ENCODE results near the gene EBNA1BP2.
"Not testable (repeated sequence)": the region's sequence is repeated elsewhere in the genome, so short reads cannot be mapped to it uniquely, and the experiment has no call there.

Gene EBNA1BP2, protein sequence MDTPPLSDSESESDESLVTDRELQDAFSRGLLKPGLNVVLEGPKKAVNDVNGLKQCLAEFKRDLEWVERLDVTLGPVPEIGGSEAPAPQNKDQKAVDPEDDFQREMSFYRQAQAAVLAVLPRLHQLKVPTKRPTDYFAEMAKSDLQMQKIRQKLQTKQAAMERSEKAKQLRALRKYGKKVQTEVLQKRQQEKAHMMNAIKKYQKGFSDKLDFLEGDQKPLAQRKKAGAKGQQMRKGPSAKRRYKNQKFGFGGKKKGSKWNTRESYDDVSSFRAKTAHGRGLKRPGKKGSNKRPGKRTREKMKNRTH

DNA sequence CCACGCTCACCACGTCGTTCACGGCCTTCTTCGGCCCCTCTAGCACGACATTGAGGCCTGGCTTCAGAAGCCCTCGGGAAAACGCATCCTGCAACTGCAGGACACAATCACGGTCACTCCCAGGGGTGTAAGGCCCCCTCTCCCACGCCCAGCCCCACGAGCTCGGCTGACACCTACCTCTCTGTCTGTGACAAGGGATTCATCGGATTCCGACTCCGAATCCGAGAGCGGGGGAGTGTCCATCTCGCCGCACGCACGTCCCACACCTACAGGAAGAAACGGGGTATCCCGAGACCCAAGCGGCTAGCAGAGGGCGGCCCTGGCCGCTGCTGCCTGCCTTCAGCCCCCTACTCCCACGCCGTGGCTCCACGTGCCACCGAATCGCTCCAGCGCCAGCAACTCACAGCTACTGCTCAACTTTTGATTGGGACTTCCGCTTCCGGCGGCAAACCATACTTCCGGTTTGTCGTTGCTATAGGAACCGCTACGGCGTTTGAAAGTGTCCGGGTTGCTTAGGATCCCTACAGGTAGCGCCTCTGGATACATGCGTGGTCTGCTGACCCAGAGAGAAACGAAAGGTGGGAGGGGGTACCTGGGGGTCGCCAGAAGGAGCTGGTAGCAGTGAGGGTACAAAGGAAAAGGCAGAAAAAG, at the start of gene EBNA1BP2, which contains the start of gene CFAP57:
TSS of gene EBNA1BP2 (minus strand) at position 415 of the 651 bp plus-strand sequence. CDS start at position 243, 172 bp downstream.
TSS of gene CFAP57 (plus strand) at position 455 of the 651 bp plus-strand sequence. CDS start 424 bp downstream, outside the sequence.
- DNase-seq (ENCODE audit: low spot score), result peak; percentile 94

DNA sequence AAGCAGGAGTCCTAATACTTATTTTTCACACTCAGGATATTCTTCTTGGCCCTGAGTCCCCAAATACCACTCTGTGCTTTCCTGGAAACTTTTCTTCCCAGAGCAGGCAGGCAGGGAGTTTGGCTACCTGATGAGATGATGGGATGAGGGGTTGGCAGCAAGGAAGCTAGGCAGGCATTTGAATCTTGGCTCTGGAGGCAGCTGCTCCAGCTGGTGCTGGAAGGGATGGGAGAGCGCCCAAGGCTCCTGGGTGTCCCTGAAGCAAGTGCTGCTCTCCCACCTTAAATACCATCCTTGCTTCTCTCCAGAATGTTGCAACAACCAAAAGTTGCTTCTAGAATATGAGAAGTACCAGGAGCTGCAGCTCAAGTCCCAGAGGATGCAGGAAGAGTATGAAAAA, 49.7 kb upstream of the EBNA1BP2 start:
- no peak for DNase-seq (ENCODE audit: low spot score)

DNA sequence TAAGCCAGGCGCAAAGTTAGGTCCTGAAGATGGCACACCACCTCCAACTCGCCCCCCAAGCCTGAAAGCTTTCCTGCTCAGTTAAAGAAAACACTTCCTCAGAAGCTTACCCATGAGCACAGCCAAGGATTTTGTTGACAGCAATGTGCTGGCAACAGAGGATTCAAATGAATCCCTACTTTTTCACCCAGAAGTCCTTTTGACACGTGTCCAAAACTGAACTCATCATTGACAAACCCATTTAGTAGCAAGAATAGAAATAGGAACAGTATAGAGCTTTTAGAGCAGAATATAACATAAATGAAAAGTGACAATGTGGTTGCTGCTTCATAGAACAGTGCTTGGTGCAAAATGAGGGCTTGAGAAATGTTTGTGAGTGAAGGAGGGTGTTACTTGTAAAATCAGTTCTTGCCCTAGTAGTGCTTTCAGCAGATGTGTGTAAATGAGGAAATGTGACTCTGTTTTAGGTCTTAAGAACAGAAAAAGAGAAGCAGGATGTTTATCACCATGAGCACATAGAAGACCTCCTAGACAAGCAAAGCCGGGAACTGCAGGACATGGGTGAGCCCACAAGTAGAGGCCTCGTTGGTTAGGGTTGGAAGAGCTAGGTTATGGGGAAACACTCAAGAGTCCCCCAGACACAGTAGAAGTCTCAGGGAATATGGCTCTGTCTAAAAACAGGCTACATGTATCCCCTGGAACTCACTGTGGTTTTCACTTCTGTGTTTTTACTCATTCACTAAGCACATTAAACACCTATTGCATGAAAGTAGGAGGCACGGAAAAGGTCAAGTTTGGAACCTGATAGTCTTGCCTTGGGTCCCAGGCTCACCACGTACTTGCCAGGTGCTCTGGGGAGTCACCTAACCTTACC, 49.1 kb upstream of the EBNA1BP2 start:
- DNase-seq (ENCODE audit: low spot score), result no peak

DNA sequence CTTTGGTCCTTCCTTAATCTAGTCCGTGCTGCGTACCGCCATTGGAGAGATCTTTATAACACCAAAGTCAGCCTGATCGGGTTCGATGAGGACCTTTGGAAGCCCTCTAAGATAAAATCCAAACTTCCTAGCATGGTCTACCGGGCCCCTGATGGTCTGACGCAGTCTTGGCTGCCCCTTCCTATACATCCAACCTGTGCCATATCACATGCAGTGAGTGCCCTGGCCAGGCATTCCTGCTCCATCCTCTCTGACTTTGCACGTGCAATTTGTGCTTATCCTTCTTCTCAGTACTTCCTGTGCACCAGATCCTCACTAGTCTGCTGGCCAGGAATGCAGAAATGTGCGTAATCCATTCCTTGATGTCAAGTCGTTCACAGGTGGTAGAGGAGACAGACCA, 45.7 kb upstream of the EBNA1BP2 start:
- DNase-seq (ENCODE audit: low spot score), result no peak

DNA sequence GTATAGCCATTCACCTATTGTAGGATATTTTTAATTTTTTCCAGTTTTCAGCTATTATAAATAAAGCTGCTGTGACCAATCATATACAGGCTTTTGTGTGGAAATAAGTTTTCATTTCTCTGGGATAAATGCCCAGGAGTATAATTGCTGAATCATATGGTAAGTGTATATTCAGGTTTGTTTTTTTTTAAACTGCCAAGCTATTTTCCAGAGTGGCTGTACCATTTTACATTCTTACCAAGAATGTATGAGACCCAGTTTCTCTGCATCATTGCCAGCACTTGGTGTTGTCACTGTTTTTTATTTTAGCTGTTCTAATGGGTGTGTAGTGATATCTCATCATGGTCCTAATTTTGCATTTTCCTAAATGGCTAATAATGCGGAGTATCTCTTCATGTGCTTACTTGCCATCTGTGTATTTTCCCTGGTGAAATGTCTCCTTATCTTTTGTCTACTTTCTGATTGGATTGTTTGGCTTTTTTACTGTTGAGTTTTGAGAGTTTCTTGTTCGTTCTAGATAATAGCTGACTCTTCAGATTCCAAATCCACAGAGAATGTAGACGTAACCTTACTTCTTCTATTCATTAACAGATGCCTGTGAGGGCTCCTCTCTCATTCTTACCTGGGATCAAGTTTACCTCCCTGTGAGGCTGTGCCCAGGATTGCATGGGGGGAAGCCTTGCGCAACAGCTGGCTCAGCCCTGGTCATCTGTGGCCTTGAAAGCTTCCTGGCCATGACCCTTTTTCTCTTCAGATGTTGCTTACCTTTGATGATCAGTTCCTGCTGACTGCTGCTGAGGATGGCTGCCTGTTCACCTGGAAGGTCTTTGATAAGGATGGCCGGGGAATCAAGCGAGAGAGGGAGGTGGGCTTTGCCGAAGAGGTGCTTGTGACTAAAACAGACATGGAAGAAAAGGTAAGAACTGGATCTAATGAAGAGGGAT, 42.7 kb upstream of the EBNA1BP2 start:
- no peak for DNase-seq (ENCODE audit: low spot score)

DNA sequence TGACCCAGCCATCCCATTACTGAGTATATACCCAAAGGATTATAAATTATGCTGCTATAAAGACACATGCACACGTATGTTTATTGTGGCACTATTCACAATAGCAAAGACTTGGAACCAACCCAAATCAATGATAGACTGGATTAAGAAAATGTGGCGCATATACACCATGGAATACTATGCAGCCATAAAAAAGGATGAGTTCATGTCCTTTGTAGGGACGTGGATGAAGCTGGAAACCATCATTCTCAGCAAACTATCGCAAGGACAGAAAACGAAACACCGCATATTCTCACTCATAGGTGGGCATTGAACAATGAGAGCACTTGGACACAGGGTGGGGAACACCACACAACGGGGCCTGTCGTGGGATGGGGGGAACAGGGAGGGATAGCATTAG, 36.2 kb upstream of the EBNA1BP2 start:
- not testable (repeated sequence) for DNase-seq (ENCODE audit: low spot score)

DNA sequence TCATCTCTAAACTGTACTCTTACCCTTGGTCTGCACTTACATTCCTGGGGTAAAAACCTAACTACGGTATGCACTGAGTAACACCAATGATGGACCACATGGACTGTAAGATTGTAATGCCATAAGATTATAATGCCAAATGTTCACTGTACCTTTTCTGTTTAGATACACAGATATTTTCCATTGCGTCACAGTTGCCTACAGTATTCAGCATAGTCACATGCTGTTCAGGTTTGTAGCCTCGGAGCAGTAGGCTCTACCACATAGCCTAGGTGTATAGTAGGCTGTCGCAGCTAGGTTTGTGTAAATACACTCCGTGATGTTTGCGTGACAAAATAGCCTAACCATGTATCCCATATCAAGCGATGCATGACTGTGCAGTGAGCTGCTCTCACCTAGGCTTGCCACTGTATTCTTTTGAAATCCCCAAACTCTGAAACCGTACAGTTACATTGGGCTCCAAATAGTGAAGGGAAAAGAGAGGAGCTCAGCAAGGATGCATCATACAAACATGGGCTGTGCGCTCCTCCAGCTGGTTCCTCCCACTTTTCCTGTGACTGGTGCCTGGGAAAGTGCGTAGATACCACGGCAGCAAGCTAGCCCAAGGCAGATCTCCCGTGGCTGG, 35.3 kb upstream of the EBNA1BP2 start:
- DNase-seq (ENCODE audit: low spot score), result no peak

DNA sequence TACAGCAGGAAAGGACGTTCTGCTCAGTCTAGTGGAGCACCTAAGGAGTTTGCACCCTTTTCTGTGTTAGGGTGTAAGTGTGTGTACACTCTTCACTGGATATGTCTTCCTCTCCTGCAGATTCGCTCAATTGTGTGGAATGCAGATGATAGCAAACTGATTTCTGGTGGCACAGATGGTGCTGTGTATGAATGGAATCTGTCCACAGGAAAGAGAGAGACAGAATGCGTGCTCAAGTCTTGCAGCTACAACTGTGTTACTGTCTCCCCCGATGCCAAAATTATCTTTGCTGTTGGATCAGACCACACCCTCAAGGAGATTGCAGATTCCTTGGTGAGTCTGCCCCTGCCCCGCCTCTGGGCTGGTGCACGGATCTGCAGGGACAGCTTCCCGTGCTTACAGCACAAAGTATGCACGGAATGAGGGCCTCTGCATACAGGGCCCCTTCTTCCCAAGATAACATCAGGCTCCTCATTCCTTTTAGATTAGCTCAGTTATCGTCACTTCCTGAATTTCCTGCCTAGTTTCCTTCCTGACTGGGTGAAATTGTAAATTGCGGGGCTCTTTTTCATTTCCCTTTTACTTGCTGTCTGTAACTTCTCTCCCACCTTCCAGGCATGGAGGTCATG, 34.6 kb upstream of the EBNA1BP2 start:
- no peak for DNase-seq (ENCODE audit: low spot score)

DNA sequence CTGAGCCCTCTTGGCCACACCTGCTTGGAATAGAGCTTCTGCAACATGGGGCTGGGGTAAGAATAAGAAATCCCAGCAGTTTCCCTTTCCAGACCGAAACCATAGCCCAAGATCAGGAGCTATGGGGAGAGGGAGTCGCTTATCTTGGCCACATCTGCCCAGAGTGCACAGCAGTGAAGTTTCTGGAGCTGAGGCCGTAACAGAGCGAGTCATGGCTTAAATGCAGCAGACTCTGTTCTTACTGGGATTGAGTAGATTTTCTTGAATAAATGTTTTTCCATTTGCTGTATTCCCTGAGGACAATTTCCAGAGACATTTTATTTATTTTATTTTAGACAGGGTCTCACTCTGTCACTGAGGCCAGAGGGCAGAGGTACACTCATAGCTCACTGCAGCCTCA, 33.6 kb upstream of the EBNA1BP2 start:
- DNase-seq (ENCODE audit: low spot score), result no peak

DNA sequence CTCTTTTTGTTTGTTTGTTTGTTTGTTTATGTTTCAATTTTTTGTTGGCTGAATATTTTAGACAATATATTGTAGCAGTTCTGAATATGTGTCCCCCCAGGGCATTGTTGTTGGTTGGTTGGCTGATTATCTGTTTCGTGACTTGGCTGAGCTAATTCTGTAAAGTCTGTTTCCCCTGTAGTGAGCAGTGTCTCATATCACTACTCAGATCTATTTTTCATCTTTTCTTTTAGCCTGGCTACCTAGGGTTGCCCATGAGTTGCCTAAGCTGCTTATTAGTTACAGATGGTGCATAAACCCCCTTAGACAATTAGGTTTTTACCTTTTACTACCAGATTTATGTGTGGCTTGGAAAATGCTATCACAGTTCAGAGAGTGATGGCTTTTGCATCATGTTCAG, 32.3 kb upstream of the EBNA1BP2 start:
- DNase-seq (ENCODE audit: low spot score), result no peak

DNA sequence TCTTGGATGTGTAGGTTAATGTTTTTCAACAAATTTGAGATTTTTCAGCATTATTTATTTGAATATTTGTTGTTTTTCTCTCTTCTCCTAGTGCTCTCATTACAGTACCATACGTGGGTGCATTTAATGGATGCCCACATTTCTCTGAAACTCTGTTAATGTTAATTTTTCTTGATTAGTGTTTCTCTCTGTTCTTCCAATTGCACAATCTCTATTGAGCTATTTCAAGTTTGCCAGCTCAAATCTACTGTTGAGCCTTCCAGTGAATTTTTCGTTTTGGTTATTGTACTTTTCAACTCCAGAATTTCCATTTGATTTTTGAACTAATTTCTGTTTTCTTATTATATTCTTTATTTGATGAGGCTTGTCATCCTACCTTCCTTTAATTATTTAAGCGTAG, 31.8 kb upstream of the EBNA1BP2 start:
- no peak for DNase-seq (ENCODE audit: low spot score)

DNA sequence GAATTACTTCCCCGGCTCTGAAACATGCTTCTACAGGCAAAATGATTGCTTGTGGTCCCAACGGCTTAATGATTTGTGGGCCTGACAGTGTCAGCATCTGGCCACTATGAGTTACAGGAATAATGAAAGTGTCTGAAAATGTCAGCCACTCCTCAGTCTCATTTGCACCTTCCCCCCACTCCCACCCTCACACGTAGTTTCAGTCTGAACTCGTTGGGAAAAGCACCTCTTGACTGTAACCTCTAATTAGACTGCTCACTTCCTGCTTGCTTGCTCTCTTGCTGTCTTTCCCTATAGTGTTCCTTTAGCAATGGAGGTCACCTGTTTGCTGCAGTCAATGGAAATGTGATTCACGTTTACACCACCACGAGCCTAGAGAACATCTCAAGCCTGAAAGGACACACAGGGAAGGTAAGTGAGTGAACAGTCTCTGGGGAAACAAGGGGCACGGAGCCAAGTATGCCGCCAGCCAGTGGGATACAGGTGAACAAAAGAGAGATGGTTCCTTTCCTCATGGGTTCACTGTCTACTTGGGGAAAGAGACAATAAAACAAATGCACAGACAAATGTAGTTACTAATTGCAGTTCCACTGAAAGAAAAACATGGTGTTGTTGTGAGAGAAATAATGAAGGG, 27.1 kb upstream of the EBNA1BP2 start:
- DNase-seq (ENCODE audit: low spot score), result no peak

DNA sequence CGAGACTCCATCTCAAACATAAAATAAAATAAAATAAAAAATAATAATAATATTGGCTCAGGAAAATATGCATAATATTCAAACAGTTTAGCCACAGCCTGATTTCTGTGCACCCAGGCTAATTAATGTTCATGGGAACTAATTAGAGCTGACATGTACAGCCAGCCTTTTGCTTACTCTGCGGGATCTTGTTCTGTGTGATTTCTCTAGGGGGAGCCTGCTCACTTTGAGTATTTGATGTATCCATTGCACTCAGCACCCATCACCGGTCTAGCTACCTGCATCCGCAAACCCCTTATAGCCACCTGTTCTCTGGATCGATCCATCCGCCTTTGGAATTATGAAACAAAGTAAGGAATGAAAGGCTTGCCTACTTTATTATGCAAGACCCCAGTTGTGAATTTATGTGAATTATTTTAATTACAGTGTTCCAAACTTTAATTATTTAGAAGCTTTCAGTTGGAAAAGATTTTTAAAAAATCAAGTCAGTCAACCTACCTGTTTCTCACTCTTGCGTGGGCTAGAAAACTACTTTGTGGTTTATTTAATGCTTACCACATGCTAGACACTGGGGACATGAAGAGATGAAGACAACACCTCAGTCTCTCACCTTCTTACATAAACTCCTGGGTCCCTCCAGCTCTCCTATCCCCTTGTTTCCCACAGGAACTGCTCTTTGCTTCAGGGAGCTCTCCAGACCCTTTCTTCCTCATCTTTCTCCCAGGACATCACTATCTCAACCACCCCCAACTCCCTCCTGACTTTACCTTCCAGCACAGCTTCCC, 25.4 kb upstream of the EBNA1BP2 start:
- DNase-seq (ENCODE audit: low spot score), result no peak

DNA sequence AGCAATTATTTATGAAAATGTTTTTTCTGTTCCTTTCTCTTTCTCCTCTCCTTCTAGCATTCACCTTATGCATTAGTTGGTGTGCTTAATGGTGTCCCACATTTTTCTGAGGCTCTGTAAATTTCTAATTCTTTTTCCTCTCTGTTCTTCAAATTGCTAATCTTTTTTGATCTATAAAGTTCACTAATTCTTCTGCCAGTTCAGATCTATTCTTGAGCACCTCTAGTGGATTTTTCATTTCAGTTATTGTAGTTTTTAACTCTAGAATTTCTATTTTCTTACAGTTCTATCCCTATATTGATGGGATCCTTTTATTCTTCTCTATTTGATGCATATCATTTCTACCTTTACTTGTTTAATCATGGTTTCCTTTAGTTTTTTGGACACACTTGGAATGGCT, 22.4 kb upstream of the EBNA1BP2 start:
- DNase-seq (ENCODE audit: low spot score), result no peak

DNA sequence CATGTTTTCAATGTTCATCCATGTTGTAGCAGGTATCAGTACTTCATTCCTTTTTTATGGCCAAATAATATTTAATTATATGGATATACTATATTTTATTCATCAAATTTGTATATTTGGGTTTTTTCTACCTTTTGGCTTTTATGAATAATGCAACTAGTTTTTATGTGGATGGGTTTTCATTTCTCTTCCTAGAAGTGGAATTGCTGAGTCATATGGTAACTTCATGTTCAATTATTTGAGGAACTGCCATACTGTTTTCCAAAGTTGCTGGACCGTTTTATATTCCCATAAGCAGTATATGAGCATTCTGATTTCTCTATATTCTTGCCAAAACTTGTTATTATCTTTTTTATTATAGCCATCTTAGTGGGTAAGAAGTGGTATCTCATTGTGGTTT, 16.0 kb upstream of the EBNA1BP2 start:
- DNase-seq (ENCODE audit: low spot score), result no peak

DNA sequence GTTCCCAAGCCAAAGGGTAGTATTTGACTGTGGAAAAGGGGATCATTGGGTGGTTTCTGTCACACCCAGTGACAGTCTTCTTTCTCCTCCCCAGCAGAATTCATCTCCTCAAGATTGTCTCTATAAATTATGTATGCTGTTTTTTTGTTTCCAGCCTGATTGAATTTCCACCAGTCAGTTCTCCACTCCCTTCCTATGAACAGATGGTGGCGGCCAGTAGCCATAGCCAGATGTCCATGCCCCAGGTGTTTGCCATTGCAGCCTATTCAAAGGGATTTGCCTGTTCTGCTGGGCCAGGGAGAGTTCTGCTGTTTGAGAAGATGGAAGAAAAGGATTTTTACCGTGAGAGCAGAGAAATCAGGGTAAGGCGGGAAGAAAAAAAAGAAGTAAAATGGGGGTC, 12.9 kb upstream of the EBNA1BP2 start:
- no peak for DNase-seq (ENCODE audit: low spot score)

DNA sequence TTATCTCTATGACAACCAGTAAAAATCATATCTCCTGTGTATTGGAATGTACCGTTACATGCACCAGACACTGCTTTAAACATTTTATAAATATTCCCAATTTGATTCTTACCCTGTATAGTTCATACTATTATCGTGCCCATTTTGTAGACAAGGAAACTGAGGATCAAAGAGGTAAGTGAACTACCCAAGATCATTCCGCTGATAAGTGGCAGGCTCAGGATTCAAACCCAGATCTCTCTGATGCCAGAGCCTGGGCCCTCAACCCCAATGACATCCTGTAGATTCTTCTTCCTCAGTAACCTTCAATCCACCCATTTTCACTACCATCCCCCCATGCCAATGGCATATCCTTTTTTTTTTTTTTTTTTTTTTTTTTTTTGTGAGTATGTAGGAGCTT, 12.3 kb upstream of the EBNA1BP2 start:
- no peak for DNase-seq (ENCODE audit: low spot score)

DNA sequence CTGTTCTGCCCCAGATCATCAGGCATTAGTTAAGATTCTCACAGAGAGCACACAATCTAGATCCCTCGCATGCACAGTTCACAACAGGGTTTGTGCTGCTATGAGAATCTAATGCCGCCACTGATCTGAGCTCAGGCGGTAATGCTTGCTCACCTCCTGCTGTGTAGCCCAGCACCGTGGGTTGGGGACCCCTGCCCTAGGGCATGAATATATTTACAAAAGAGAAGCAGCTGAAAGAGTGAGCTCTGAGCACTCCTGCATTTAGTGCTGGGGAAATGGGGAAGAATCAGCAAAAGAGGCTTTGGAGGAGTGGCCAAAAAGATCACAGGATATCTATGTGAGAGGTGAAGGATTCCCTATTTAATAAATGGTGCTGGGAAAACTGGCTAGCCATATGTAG, 5.6 kb upstream of the EBNA1BP2 start:
- no peak for DNase-seq (ENCODE audit: low spot score)

DNA sequence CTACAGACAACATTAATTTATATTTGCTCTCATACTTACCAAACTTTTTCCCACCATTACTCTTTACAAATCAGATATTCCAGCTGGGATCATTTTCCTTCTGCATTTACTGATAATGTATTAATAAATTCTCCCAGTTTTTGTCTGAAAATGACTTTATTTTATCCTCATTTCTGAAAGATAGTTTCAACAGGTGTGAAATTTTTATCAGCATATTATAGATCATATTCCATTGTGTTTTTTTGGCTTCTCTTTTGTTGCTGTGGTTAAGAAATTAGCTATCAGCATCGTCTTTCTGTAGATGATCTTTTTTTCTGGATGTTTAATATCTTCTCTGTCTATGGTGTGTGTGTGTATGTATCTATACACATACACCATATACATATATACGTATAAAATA, 2.8 kb upstream of the EBNA1BP2 start:
- no peak for DNase-seq (ENCODE audit: low spot score)
